LNCAP (cell line): ENCODE data around the gene NPTXR.

ENCODE experiments used
- TF ChIP-seq, protein P1 (sequence below): fragments of 450-650 bp; IDR thresholded peaks from 2 replicates; pipeline ENCODE4 v1.5.1; 2017; ENCODE audit warnings: mild to moderate bottlenecking

The NPTXR gene

DNA sequence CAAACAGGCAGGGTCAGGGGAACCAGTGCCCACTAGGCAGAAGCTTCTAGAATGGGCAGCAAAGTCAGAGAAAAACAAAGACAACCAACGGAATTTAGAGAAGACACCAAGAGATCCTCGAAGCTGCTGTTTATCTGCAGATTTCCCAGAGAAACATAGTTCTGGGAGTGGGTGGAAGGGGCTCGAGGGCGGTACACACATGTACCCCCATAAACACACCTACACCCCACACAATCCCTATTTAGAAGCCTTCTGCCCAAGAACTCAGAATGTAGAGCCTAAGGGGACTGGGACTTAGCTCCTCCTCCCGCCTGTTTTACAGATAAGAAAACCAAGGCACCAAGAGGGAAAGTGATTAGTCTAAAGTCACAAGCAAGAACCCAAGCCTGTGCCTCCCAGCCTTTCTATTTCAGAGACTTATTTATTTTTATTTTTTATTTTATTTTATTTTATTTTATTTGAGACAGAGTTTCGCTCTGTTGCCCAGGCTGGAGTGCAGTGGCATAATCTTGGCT, 6.4 kb downstream of the NPTXR start:
- TF ChIP-seq, protein P1, sequence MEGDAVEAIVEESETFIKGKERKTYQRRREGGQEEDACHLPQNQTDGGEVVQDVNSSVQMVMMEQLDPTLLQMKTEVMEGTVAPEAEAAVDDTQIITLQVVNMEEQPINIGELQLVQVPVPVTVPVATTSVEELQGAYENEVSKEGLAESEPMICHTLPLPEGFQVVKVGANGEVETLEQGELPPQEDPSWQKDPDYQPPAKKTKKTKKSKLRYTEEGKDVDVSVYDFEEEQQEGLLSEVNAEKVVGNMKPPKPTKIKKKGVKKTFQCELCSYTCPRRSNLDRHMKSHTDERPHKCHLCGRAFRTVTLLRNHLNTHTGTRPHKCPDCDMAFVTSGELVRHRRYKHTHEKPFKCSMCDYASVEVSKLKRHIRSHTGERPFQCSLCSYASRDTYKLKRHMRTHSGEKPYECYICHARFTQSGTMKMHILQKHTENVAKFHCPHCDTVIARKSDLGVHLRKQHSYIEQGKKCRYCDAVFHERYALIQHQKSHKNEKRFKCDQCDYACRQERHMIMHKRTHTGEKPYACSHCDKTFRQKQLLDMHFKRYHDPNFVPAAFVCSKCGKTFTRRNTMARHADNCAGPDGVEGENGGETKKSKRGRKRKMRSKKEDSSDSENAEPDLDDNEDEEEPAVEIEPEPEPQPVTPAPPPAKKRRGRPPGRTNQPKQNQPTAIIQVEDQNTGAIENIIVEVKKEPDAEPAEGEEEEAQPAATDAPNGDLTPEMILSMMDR = no peak

DNA sequence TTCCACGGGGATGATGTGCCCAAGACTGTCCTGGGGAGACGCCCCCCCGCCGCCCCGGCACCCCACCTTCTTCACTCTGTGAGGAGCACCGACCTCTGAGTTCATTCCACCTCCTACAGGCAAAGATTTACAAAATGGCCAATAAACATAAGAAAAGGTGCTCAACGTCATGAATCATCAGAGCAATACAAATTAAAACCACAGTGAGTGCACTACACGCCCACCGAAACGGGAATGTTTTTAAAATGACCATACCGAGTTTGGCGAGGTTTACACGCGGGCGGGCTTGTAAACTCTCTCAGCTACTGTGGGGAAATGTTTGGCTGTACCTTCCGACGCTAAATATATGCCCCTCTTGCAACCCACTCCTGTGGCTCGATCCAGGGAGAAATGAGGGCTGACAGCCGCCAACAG, 7.9 kb downstream of the NPTXR start:
- TF ChIP-seq, protein P1 = no peak

DNA sequence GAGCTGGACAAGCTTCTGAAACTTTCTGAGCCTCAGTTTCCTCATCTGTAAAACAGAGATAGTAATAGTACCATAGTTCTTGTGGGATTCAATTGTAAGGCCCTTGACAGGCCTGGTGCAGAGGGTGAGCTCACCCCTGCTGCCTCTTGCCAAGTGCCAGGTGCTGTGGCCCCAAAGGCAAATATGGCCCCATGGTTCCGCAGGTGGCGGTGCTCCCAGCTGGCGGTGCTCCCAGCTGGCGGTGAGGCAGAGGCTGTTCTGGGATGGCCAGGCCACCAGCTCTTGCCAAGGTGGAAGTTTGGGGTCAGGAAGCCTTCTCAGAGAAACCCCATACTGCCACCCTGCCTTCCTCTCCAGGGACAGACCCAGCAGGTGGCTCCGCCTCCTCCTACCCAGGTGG, 8.8 kb downstream of the NPTXR start:
- TF ChIP-seq, protein P1 = no peak

DNA sequence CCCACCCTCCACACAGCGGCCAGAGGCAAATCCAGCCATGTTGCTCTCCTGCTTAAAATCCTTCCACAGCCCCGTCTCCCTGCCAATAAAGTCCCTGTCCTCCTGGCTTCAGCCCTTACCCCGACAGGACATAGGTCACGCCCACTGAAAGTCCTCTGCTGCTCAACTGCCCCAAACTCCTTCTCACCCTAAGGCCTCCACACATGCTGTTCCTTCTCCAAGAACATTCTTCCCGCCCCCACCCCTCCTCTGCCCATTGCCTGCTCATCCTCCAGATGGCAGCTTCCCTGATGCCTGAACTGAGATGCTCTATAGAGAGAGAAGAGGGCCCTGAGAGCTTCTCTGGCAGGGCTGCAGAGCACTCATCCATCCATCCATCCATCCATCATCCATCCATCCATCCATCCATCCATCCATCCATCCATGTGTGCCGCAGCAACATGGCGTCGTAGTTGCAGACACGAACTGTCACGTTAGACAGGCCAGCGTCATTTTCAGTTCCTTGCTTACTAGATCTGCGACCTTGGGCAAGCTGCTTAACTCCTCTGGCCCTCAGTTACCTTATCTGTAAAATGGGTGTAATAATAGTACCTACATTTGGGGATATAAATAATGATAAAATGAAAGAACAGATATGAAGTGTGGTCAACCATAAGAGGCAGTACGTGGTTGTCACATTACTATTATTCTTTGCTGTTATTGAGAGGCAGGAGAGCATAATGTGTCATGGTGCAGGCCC, 9.4 kb downstream of the NPTXR start:
- TF ChIP-seq, protein P1 = no peak

DNA sequence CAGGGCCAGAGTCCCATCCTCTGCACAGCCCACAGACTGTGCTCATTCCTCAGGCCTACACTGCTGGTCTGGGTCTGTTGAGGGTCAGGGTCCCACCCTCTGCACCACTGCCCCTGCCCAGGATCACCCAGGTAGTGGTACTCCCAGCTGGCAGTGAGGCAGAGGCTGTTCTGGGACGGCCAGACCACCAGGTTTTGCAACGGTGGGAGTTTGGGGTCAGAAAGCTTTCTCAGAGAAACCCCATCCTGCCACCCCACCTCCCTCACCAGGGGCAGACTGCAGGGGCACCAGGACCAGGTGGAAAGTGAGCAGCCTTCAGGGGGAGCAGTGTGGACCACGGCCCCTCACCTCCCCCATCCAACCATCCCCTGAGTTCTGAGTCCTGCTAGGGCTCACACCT, 10.8 kb downstream of the NPTXR start:
- TF ChIP-seq, protein P1 = no peak

DNA sequence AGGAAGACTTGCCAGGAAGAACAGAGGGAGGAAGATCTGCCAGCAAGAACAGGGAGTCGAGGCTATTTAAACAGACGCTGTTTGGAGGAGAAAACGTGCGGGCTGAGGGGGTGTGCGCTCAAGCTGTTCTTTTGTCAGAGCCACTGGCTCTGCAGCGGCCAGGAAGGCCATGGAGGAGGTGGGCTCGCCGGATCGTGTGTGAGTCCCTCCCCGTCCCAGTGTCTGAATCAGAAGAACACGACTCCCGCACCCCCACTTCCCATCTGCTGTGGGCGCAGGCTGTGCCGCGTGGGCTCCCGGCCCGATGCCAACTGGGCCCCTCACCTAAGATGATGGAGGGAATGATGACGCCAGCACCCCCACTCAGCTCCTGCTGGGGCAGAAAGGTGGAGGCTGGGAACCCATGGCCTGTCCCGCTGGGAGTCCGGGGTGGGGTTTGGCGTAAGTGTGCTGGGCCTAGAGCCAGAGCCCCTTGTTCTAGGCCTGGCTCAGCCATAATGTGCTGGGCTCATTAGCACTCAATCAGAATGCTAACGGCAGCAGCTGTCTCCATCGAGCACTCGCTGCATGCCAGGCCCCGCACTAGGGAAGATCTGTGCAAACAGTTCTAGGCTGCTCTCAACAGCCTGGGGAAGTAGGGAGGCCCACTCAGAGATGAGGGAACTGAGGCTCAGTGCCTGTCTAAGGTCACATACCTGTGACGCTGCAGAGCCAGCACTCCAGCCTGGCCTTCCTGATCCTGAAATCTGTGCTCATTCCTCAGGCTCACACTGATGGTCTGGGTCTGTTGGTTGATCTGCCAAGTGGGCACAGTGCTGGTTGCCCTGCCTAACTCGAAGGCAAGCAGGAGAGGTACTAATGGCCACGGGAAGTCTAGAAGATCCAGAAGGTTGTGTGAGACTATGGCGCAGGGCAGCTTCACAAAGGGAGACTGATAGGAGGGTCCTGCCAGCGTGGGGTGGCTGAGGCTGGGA, 11.5 kb downstream of the NPTXR start:
- TF ChIP-seq, protein P1 = no peak

DNA sequence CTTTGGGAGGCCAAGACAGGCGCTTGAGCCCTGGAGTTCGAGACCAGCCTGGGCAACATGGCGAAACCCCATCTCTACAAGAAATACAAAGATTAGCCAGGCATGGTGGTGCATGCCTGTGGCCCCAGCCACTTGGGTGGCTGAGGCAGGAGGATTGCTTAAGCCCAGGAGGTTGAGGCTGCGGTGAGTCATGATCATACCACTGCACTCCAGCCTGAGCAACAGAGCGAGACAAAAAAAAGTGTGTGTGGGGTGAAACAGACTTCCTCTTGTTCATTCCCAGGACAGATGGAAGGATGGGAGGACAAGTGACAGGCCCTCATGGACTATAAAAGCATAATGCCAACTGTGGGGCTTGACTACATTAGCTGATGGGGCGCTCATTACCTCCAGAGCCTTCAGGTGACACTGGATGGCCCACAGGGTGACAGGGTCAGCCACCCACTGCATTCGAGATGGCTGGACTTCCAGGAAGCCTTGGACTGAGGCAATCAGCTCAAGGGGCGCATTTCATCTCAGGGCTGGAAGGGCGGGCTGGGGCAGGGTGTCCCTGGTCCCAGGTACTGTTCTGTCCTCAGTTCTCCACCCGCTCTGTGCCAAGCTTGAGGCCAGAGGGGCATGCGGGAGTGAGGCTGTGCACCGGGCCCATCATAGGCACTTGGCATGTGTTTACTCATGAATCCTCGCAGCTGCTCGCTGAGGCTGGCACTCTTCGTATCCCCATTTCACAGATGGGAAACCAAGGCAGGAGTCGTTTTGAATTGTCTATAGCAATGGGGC, 12.5 kb downstream of the NPTXR start:
- TF ChIP-seq, protein P1 = no peak
